ENCODE data around the gene SLC51B.

The SLC51B gene

DNA sequence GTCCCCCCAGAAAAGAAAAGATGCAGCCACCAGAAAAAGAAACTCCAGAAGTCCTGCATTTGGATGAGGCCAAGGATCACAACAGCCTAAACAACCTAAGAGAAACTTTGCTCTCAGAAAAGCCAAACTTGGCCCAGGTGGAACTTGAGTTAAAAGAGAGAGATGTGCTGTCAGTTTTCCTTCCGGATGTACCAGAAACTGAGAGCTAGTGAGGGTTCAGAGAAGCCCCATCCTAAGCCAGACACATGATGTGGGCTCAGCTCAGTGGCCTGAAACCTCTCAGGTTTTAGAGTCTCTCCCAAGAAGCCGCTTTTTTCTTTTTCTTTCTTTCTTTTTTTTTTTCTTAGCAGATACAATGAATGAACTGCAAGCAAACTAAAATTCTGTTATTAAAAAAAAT is 7.8 kb downstream of the SLC51B start:
- no peak for TF ChIP-seq CTCF (IDR thresholded peaks at IDR 0.05; ENCODE audit: low read length, missing control alignments)
- no peak for DNase-seq (ENCODE audit: low read depth)
- no peak overlapping the region for H3K4me3 ChIP-seq (replicated peaks; ENCODE audit: low read depth, low read length)

DNA sequence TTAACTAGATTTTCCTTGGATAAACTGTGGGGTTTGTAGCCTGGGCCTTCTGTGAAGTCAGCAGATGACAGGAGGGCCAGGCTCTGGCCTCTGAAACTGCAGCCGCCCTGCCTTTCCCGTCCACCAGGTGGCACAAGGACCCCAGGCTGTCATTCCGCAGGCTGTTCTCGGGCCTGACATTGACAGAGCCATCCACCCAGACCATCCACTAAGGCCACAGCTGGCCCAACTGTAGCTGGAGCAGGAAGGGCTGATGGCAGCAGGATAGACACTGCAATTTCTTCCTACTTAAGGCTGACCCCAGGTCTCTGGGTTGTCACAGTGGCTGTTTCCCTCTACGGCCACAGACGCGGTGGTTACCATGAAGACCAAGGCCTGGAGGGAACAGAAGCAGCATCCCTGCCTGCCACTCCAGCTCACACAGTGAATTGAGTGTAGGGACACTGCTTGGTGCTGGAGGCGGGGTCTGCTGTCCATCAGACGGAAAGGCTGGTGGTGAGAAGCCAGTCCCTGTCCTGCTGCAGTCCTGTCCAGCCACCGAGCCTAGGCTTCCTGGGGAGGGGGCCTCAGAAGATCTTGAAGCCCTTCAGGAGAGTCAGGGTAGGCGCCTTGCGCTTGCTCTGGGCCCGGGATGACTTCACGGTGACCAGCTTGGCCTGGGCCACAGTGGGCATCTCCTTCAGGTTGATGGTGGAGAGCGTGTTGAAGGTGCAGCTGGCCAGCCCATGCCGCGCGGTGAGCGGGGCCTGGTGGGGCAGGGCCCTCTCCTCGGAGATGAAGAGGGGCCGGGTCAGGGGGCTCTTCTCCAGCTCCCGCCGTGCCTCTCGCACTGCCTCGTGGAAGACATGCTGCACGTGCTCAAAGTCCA is 9.4 kb downstream of the SLC51B start:
- no peak overlapping the region for H3K4me3 ChIP-seq (replicated peaks; ENCODE audit: low read depth, low read length)
- peak; percentile 78 for DNase-seq (ENCODE audit: low read depth)
- TF ChIP-seq CTCF (IDR thresholded peaks at IDR 0.05; ENCODE audit: low read length, missing control alignments) = peak; percentile 95

DNA sequence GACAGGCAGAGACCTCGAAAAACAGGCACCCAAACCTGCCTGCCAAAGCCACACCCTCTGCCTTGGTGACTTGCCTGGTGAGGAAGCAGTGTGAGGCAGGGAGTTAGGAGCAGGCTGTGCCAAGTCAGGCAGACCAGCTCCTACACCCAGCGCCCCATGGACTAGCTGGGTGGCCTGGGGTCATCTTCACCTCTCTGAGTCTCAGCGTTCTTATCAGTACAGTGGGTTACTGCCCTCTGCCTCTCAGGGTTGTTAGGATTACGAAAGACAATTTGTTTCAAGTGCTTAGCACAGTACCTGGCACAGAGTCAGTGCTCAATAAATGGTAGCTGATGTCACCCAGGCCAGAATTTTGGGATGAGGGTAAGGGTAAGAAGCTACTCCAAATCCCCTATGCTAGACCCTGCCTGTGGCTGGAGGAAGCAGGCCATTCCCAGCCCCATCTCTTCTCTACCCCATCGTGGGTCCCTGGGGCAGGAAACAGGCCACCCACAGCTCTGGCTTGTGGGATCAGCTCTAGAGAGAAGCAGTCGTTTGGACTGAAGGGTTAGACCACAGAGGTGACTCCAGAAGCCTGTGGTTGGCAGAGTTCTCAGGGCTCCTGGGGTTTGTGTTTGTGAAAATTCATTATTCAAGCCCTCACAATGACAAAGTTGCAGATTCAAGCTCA is 10.1 kb downstream of the SLC51B start:
- no peak for DNase-seq (ENCODE audit: low read depth)
- H3K4me3 ChIP-seq (replicated peaks; ENCODE audit: low read depth, low read length) = no peak overlapping the region
- TF ChIP-seq CTCF (IDR thresholded peaks at IDR 0.05; ENCODE audit: low read length, missing control alignments) = no peak

GRCh38 chr15:65056106-65056505 is 10.9 kb downstream of the SLC51B start:
- H3K4me3 ChIP-seq (replicated peaks; ENCODE audit: low read depth, low read length) = no peak overlapping the region
- DNase-seq (ENCODE audit: low read depth) = no peak
- TF ChIP-seq CTCF (IDR thresholded peaks at IDR 0.05; ENCODE audit: low read length, missing control alignments) = no peak

GRCh38 chr15:65056868-65057548 is 11.8 kb downstream of the SLC51B start:
- DNase-seq (ENCODE audit: low read depth) = no peak
- TF ChIP-seq CTCF (IDR thresholded peaks at IDR 0.05; ENCODE audit: low read length, missing control alignments) = no peak
- H3K4me3 ChIP-seq (replicated peaks; ENCODE audit: low read depth, low read length) = no peak overlapping the region

- DNase-seq (ENCODE audit: low read depth) = no peak
- no peak overlapping the region for H3K4me3 ChIP-seq (replicated peaks; ENCODE audit: low read depth, low read length)
- no peak for TF ChIP-seq CTCF (IDR thresholded peaks at IDR 0.05; ENCODE audit: low read length, missing control alignments)
Observed at GRCh38 chr15:65057549-65057940, 12.4 kb downstream of the SLC51B start.

All from fibroblast of pulmonary artery (primary cell).